ENCODE results near the gene CDK19.

GRCh38 chr6:110693296-110693695, 122.0 kb downstream of the CDK19 start:
- TF ChIP-seq CTCF (IDR thresholded peaks at IDR 0.05; ENCODE audit: insufficient read depth, low read depth, low read length) (no peak), EZH2 (IDR thresholded peaks at IDR 0.05; ENCODE audit: insufficient read depth, low read length) (no peak)

All from astrocyte (in vitro differentiated cells and primary cell).